A549 (cell line): ENCODE results near the gene KCNQ1.

ENCODE experiments used
- CBX2 ChIP-seq: fragments of 200-600 bp; sonication (generic); IDR thresholded peaks from 2 replicates; pipeline ENCODE4 v1.6.1; 2016; ENCODE audit warnings: low read depth, mild to moderate bottlenecking, borderline replicate concordance
- CTCF ChIP-seq: fragments of >200 bp; sonication (Bioruptor Twin); formaldehyde crosslinking; IDR thresholded peaks from 3 replicates; pipeline ENCODE4 v1.5.1; 2016
- EP300 ChIP-seq, 2 experiments: fragments of >200 bp; sonication (Bioruptor Twin); formaldehyde crosslinking; IDR thresholded peaks; 2 replicates in 1 of 2; 3 replicates in 1 of 2; pipeline ENCODE4 v1.6.1; 2016 to 2017
- HMGXB4 ChIP-seq: fragments of 250-450 bp; sonication (Bioruptor Pico); IDR thresholded peaks from 2 replicates; pipeline ENCODE4 v1.5.0; 2021; ENCODE audit warnings: mild to moderate bottlenecking, moderate library complexity, borderline replicate concordance
- JUNB ChIP-seq: fragments of >200 bp; sonication (Bioruptor Twin); formaldehyde crosslinking; IDR thresholded peaks from 2 replicates; pipeline ENCODE4 v1.6.1; 2016
- POLR2A ChIP-seq: IDR thresholded peaks from 2 replicates; pipeline ENCODE4 v1.6.1; 2012; ENCODE audit warnings: mild to moderate bottlenecking, low read length
- RAD21 ChIP-seq, 2 experiments: fragments of >200 bp in 1 of 2; sonication (Bioruptor Twin) in 1 of 2; formaldehyde crosslinking in 1 of 2; IDR thresholded peaks in 1 of 2; conservative IDR thresholded peaks in 1 of 2; 2 replicates in 1 of 2; 3 replicates in 1 of 2; pipeline ENCODE4 v1.6.1; 2012 to 2018; ENCODE audit warnings: inconsistent platforms in 1 of 2
- REST ChIP-seq: fragments of 200-600 bp; sonication (generic); IDR thresholded peaks from 2 replicates; pipeline ENCODE4 v1.6.1; 2016; ENCODE audit warnings: antibody characterized with exemption, mild to moderate bottlenecking, moderate library complexity
- RFX5 ChIP-seq: fragments of 450-650 bp; IDR thresholded peaks from 2 replicates; pipeline ENCODE4 v1.7.1; 2014; ENCODE audit warnings: antibody characterized with exemption, mild to moderate bottlenecking, moderate library complexity

- no peak for TF ChIP-seq CTCF
- no peak for TF ChIP-seq HMGXB4
- no peak for TF ChIP-seq JUNB
- no peak for TF ChIP-seq RAD21 (conservative IDR thresholded peaks at IDR 0.05 in 1 of 2, IDR thresholded peaks at IDR 0.05 in 1 of 2)
- no peak for TF ChIP-seq POLR2A
- TF ChIP-seq REST: no peak
- TF ChIP-seq EP300 (IDR thresholded peaks at IDR 0.05): no peak
- TF ChIP-seq RFX5: no peak
- no peak for TF ChIP-seq CBX2
Observed at GRCh38 chr11:2893935-2894334, 449.1 kb downstream of the KCNQ1 start.
